ENCODE measurements around the gene CCL2.

The CCL2 gene

DNA sequence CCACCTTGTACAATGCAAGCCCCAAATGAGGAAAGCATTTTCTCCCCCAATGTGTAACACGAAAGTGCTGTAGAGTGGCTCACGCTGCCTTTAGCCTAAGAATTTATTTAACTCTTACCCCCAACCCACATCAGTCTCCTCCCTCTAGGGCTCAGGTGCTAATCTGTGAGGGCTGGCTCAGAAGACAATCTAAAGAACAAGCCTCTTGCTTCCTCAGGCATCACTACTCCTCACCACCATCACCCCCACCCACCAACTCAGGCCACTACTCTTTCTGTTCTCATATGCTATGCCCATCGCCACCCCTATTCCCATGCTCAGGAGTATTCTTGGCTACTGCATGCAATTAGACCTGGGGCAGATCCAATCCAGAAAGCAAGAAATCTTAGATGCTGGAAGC lies 3.9 kb upstream of the CCL2 start:
- no peak for TF ChIP-seq TCF4 (CRISPR knock-in tag; IDR thresholded peaks at IDR 0.05; ENCODE audit: borderline replicate concordance)
- TF ChIP-seq ZFP3 (CRISPR knock-in tag; IDR thresholded peaks at IDR 0.05) = no peak
- TF ChIP-seq, protein P1, sequence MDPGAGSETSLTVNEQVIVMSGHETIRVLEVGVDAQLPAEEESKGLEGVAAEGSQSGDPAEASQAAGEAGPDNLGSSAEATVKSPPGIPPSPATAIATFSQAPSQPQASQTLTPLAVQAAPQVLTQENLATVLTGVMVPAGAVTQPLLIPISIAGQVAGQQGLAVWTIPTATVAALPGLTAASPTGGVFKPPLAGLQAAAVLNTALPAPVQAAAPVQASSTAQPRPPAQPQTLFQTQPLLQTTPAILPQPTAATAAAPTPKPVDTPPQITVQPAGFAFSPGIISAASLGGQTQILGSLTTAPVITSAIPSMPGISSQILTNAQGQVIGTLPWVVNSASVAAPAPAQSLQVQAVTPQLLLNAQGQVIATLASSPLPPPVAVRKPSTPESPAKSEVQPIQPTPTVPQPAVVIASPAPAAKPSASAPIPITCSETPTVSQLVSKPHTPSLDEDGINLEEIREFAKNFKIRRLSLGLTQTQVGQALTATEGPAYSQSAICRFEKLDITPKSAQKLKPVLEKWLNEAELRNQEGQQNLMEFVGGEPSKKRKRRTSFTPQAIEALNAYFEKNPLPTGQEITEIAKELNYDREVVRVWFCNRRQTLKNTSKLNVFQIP (CRISPR knock-in tag; IDR thresholded peaks at IDR 0.05; ENCODE audit: borderline replicate concordance, low read depth) = no peak
- no peak for TF ChIP-seq CSDC2 (CRISPR knock-in tag; IDR thresholded peaks at IDR 0.05)
- TF ChIP-seq ARNTL (CRISPR knock-in tag; IDR thresholded peaks at IDR 0.05; ENCODE audit: borderline replicate concordance, low read depth) = no peak
- no peak for TF ChIP-seq ISL1 (CRISPR knock-in tag; IDR thresholded peaks at IDR 0.05)
- TF ChIP-seq, protein P2, sequence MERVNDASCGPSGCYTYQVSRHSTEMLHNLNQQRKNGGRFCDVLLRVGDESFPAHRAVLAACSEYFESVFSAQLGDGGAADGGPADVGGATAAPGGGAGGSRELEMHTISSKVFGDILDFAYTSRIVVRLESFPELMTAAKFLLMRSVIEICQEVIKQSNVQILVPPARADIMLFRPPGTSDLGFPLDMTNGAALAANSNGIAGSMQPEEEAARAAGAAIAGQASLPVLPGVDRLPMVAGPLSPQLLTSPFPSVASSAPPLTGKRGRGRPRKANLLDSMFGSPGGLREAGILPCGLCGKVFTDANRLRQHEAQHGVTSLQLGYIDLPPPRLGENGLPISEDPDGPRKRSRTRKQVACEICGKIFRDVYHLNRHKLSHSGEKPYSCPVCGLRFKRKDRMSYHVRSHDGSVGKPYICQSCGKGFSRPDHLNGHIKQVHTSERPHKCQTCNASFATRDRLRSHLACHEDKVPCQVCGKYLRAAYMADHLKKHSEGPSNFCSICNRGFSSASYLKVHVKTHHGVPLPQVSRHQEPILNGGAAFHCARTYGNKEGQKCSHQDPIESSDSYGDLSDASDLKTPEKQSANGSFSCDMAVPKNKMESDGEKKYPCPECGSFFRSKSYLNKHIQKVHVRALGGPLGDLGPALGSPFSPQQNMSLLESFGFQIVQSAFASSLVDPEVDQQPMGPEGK (CRISPR knock-in tag; IDR thresholded peaks at IDR 0.05; ENCODE audit: borderline replicate concordance) = no peak
- TF ChIP-seq ZFP30 (CRISPR knock-in tag; IDR thresholded peaks at IDR 0.05) = no peak
- no peak for TF ChIP-seq SNAI2 (CRISPR knock-in tag; IDR thresholded peaks at IDR 0.05)
- no peak for TF ChIP-seq OSR1 (CRISPR knock-in tag; IDR thresholded peaks at IDR 0.05)
- no peak for TF ChIP-seq TOX (CRISPR knock-in tag; IDR thresholded peaks at IDR 0.05; ENCODE audit: borderline replicate concordance)
- ATAC-seq = no peak

DNA sequence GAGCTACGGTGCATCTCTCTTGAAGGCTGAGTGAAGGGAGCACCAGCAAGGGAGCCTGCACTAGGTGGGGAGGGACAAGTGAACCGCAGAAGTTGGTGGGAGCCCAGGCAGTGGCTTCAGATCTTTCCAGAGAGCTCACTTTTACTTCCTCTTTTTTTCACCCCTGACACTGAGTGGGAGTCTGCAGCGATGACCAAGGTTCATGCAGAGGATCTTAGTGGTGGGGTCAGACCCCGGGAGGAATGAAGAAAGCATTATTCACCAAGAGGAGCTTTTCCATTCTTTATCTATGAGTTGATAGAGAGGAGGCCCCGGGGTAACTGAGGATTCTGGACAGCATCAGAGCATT lies 3.0 kb upstream of the CCL2 start:
- TF ChIP-seq CSDC2 (CRISPR knock-in tag; IDR thresholded peaks at IDR 0.05) (no peak), BACH2 (CRISPR knock-in tag; IDR thresholded peaks at IDR 0.05; ENCODE audit: borderline replicate concordance) (no peak), RARB (CRISPR knock-in tag; IDR thresholded peaks at IDR 0.05) (no peak), ZFP30 (CRISPR knock-in tag; IDR thresholded peaks at IDR 0.05) (no peak), SNAI2 (CRISPR knock-in tag; IDR thresholded peaks at IDR 0.05) (no peak), ZNF565 (CRISPR knock-in tag; conservative IDR thresholded peaks at IDR 0.05; ENCODE audit: low read depth) (no peak), ESRRG (CRISPR knock-in tag; IDR thresholded peaks at IDR 0.05) (no peak), ZNF70 (CRISPR knock-in tag; IDR thresholded peaks at IDR 0.05) (no peak), ZFP3 (CRISPR knock-in tag; IDR thresholded peaks at IDR 0.05) (no peak), TOX (CRISPR knock-in tag; IDR thresholded peaks at IDR 0.05; ENCODE audit: borderline replicate concordance) (no peak), TCF4 (CRISPR knock-in tag; IDR thresholded peaks at IDR 0.05; ENCODE audit: borderline replicate concordance) (no peak), ISL1 (CRISPR knock-in tag; IDR thresholded peaks at IDR 0.05) (no peak), ZC3H10 (CRISPR knock-in tag; IDR thresholded peaks at IDR 0.05) (no peak), OSR1 (CRISPR knock-in tag; IDR thresholded peaks at IDR 0.05) (no peak)
- TF ChIP-seq, protein P3, sequence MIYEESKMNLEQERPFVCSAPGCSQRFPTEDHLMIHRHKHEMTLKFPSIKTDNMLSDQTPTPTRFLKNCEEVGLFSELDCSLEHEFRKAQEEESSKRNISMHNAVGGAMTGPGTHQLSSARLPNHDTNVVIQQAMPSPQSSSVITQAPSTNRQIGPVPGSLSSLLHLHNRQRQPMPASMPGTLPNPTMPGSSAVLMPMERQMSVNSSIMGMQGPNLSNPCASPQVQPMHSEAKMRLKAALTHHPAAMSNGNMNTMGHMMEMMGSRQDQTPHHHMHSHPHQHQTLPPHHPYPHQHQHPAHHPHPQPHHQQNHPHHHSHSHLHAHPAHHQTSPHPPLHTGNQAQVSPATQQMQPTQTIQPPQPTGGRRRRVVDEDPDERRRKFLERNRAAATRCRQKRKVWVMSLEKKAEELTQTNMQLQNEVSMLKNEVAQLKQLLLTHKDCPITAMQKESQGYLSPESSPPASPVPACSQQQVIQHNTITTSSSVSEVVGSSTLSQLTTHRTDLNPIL (CRISPR knock-in tag; IDR thresholded peaks at IDR 0.05; ENCODE audit: low read depth) = no peak
- TF ChIP-seq, protein P4, sequence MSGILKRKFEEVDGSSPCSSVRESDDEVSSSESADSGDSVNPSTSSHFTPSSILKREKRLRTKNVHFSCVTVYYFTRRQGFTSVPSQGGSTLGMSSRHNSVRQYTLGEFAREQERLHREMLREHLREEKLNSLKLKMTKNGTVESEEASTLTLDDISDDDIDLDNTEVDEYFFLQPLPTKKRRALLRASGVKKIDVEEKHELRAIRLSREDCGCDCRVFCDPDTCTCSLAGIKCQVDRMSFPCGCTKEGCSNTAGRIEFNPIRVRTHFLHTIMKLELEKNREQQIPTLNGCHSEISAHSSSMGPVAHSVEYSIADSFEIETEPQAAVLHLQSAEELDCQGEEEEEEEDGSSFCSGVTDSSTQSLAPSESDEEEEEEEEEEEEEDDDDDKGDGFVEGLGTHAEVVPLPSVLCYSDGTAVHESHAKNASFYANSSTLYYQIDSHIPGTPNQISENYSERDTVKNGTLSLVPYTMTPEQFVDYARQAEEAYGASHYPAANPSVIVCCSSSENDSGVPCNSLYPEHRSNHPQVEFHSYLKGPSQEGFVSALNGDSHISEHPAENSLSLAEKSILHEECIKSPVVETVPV (CRISPR knock-in tag; IDR thresholded peaks at IDR 0.05) = no peak
- TF ChIP-seq, protein P2 (CRISPR knock-in tag; IDR thresholded peaks at IDR 0.05; ENCODE audit: borderline replicate concordance) = no peak
- no peak; the same call in 2 of the 3 replicates for ATAC-seq

DNA sequence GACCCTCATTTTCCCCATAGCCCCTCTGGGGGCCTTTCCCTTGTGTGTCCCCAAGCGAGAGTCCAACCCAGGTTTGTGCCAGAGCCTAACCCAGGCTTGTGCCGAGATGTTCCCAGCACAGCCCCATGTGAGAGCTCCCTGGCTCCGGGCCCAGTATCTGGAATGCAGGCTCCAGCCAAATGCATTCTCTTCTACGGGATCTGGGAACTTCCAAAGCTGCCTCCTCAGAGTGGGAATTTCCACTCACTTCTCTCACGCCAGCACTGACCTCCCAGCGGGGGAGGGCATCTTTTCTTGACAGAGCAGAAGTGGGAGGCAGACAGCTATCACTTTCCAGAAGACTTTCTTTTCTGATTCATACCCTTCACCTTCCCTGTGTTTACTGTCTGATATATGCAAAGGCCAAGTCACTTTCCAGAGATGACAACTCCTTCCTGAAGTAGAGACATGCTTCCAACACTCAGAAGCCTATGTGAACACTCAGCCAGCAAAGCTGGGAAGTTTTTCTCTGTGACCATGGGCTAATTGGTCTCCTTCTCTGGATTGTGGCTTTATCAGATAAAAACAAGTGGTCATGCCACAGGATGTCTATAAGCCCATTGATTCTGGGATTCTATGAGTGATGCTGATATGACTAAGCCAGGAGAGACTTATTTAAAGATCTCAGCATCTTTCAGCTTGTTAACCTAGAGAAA lies 2.5 kb upstream of the CCL2 start:
- ATAC-seq = peak; percentile 64
- TF ChIP-seq ISL1 (CRISPR knock-in tag; IDR thresholded peaks at IDR 0.05) = peak; percentile 65
- TF ChIP-seq, protein P1 (CRISPR knock-in tag; IDR thresholded peaks at IDR 0.05; ENCODE audit: borderline replicate concordance, low read depth) = no peak
- 0 out of 2 replicates have a peak, but pooled peaks have one; percentile 47 for TF ChIP-seq ZFP3 (CRISPR knock-in tag; IDR thresholded peaks at IDR 0.05)
- 0 out of 2 replicates have a peak, but pooled peaks have one; percentile 52 for TF ChIP-seq ZC3H10 (CRISPR knock-in tag; IDR thresholded peaks at IDR 0.05)
- no peak for TF ChIP-seq ESRRG (CRISPR knock-in tag; IDR thresholded peaks at IDR 0.05)

Data from SK-N-SH treated with all-trans-retinoic acid at 6 μM for 48 hours (cell line).